K562 (cell line): ENCODE measurements around the gene HOOK1. TPM values are rescaled to one million over a fixed set of nuclear protein-coding genes. Genes with fewer than 3 reads are reported as not detected.

Experiments
- ATAC-seq: fragments of 200-7000 bp; cut with Tn5 transposase; 3 replicates; pipeline ENCODE4 v1.9.1; 2020; ENCODE audit warnings: moderate library complexity
- BruUV-seq: library from RNA; stranded (reverse); fragments of 400-500 nt; replicated peaks from 2 replicates; lab custom pipeline; 2021; lab: Mats Ljungman, UMichigan
- CTCF ChIA-PET: fragments of 300-600 bp; formaldehyde crosslinking; extraction: SDS; loops from one replicate; lab custom pipeline; 2021; ENCODE audit warnings: low intra/inter-chr PET ratio; lab: Yijun Ruan, JAX
- POLR2A ChIA-PET: fragments of 300-600, 350-650 bp; sonication (Branson Sonifier 250); formaldehyde crosslinking; extraction: SDS; loops from one replicate; lab custom pipeline; 2021; ENCODE audit warnings: antibody characterized with exemption, inconsistent platforms; lab: Yijun Ruan, JAX
- DNase-seq, 4 experiments: peaks; one replicate each; pipeline versions ENCODE4 v3.0.0 to v3.0.0-alpha.2; 2011 to 2018; ENCODE audit warnings: low spot score in 3 of 4, mixed read lengths in 3 of 4; ENCODE audit errors: extremely low read depth in 1 of 4
- FAIRE-seq: peaks from 2 replicates; lab custom pipeline; 2011; peaks lifted over from hg19 to GRCh38; lab: Jason Lieb, UNC
- H2AFZ ChIP-seq: 2 replicates; pipeline ENCODE4 v1.6.0; 2011; ENCODE audit warnings: low read depth, low read length, control low read depth, inconsistent platforms
- H3K27ac ChIP-seq: fragments of 200-600 bp; 3 replicates; pipeline ENCODE4 v1.8.0; 2011; ENCODE audit warnings: low read depth, mild to moderate bottlenecking, control low read depth, inconsistent platforms, low read length, moderate library complexity, mixed read lengths; ENCODE audit errors: extremely low read depth
- H3K27me3 ChIP-seq, 2 experiments: fragments of 300-600 bp in 1 of 2; 2 replicates in 1 of 2; 3 replicates in 1 of 2; pipeline versions ENCODE4 v1.6.0 to v1.8.0; 2011; ENCODE audit warnings: inconsistent platforms in 2 of 2, low read length in 2 of 2, mild to moderate bottlenecking in 1 of 2, mixed read lengths in 1 of 2, moderate library complexity in 1 of 2; ENCODE audit not compliant: control insufficient read depth in 2 of 2, insufficient read depth in 2 of 2
- H3K36me3 ChIP-seq: fragments of 300-600 bp; 3 replicates; pipeline ENCODE4 v1.8.0; 2011; ENCODE audit warnings: mild to moderate bottlenecking, low read length, inconsistent platforms; ENCODE audit not compliant: control insufficient read depth, insufficient read depth
- H3K4me1 ChIP-seq, 2 experiments: fragments of 200-600 bp in 1 of 2; replicated peaks in 1 of 2; 2 replicates in 1 of 2; 3 replicates in 1 of 2; pipeline versions ENCODE4 v1.5.1 to v1.8.0; 2011; ENCODE audit warnings: inconsistent platforms in 2 of 2, low read length in 2 of 2, mild to moderate bottlenecking in 1 of 2, mixed read lengths in 1 of 2, moderate library complexity in 1 of 2; ENCODE audit not compliant: control insufficient read depth in 2 of 2, insufficient read depth in 2 of 2
- H3K4me2 ChIP-seq: 2 replicates; pipeline ENCODE4 v1.6.1; 2011; ENCODE audit warnings: low read length, control low read depth, inconsistent platforms, mixed read lengths; ENCODE audit not compliant: insufficient read depth
- H3K4me3 ChIP-seq: fragments of 200-600 bp; sonication (generic), shearing (Covaris generic); 2 replicates; pipeline ENCODE4 v1.5.1; 2016; ENCODE audit warnings: control low read depth, inconsistent platforms
- H3K79me2 ChIP-seq: fragments of 200-600 bp; 3 replicates; pipeline ENCODE4 v1.8.0; 2011; ENCODE audit warnings: low read length, inconsistent platforms; ENCODE audit not compliant: control insufficient read depth, insufficient read depth
- H3K9ac ChIP-seq, 2 experiments: 2 replicates each; pipeline versions ENCODE4 v1.6.0 to v1.6.1; 2011; ENCODE audit warnings: low read depth in 2 of 2, low read length in 2 of 2, control low read depth in 1 of 2, inconsistent platforms in 1 of 2, mild to moderate bottlenecking in 1 of 2, mixed read lengths in 1 of 2; ENCODE audit not compliant: insufficient read depth in 1 of 2
- H3K9me1 ChIP-seq: one replicate; pipeline ENCODE4 v1.6.0; 2011; ENCODE audit warnings: inconsistent platforms, mild to moderate bottlenecking, low read length, moderate library complexity; ENCODE audit not compliant: control insufficient read depth, insufficient read depth
- H3K9me3 ChIP-seq: replicated peaks from 2 replicates; pipeline ENCODE4 v1.5.1; 2011; ENCODE audit warnings: low read depth, low read length, inconsistent platforms; ENCODE audit not compliant: control insufficient read depth, insufficient read depth
- H4K20me1 ChIP-seq: replicated peaks from 2 replicates; pipeline ENCODE4 v1.6.1; 2011; ENCODE audit warnings: low read length, inconsistent platforms, mixed read lengths; ENCODE audit not compliant: control insufficient read depth, insufficient read depth
- POLR2B ChIP-seq: fragments of 450-650 bp; IDR thresholded peaks from 2 replicates; pipeline ENCODE4 v1.6.1; 2018; ENCODE audit warnings: low read depth; ENCODE audit not compliant: partially characterized antibody
- PRMT5 ChIP-seq: sonication (generic); formaldehyde crosslinking; IDR thresholded peaks from 2 replicates; pipeline ENCODE4 v1.5.0; 2020; ENCODE audit warnings: missing genetic modification reagents
- ZNF318 ChIP-seq, 2 experiments: fragments of 450-650 bp; IDR thresholded peaks; 2 replicates each; pipeline ENCODE4 v1.6.1; 2016; ENCODE audit warnings: mild to moderate bottlenecking in 2 of 2, borderline replicate concordance in 1 of 2, low read depth in 1 of 2, moderate library complexity in 1 of 2
- in situ Hi-C: fragments of 300-500 bp; cut with MboI; formaldehyde crosslinking; loops from 4 replicates; pipeline ENCODE4 v1.15.0; 2018; ENCODE audit warnings: inconsistent platforms, mixed read lengths
- intact Hi-C: fragments of 100-400 bp; cut with micrococcal nuclease; formaldehyde crosslinking; loops from 2 replicates; pipeline ENCODE4 v1.14.2; 2022
- polyA plus RNA-seq, 8 experiments: library from polyadenylated mRNA; depleted of rRNA in 4 of 8; stranded (reverse) in 5 of 8; unstranded in 3 of 8; fragments of >200 nt; fragmentation: Nextera tagmentation in 2 of 8; fragmentation: Illumina TruSeq in 1 of 8; extraction: Ambion mirVana in 2 of 8; extraction: Trizol in 1 of 8; gene quantifications; 2 replicates each; pipeline versions ENCODE4 v1.2.1 to v1.2.3, GENCODE V29; 2011 to 2014; ENCODE audit warnings: inconsistent platforms in 1 of 8, missing spikeins in 1 of 8
- total RNA-seq, 7 experiments: library from RNA; depleted of rRNA in 6 of 7; stranded (reverse); fragments of >200 nt in 6 of 7; fragmentation: Illumina TruSeq in 2 of 7; extraction: Trizol in 2 of 7; gene quantifications; 2 replicates each; pipeline versions ENCODE4 v1.2.1 to v1.2.3, GENCODE V29; 2011 to 2021; ENCODE audit warnings: low replicate concordance in 1 of 7

Gene HOOK1
- total and polyA plus RNA-seq, 9 of the 15 experiments (the other 6 are each of a cell fraction or from before 2014, with no cell fraction given) = 0.11 to 0.18 TPM; not detected in 7

GRCh38 chr1:59804301-59804700 lies 10.4 kb upstream of the HOOK1 start:
- H3K27ac ChIP-seq = no peak overlapping the region
- H4K20me1 ChIP-seq = no peaks in the 10 kb centered on the region
- DNase-seq (no peak), FAIRE-seq (no peak), ATAC-seq (no peak)
- no peaks in the 10 kb centered on the region for H3K9me3 ChIP-seq
- H3K27me3 ChIP-seq = no peaks in the 10 kb centered on the region
- no TSS peak for BruUV-seq
- CTCF ChIA-PET = no interaction called here
- no peaks in the 10 kb centered on the region for H3K9me1 ChIP-seq
- H3K4me1 ChIP-seq = no peaks in the 10 kb centered on the region
- H3K79me2 ChIP-seq = no peaks in the 10 kb centered on the region
- no peak overlapping the region for H3K4me2 ChIP-seq
- no peaks in the 10 kb centered on the region for H3K36me3 ChIP-seq
- no peak overlapping the region for H3K4me3 ChIP-seq
- no peak overlapping the region for H2AFZ ChIP-seq
- POLR2A ChIA-PET = no interaction called here
- no peak overlapping the region for H3K9ac ChIP-seq
- in situ Hi-C loops (no loop called here), intact Hi-C loops (no loop called here)
- TF ChIP-seq PRMT5 = no peak
- no peak for TF ChIP-seq ZNF318 (IDR thresholded peaks at IDR 0.05; ENCODE audit: borderline replicate concordance in 1 of 2, low read depth in 1 of 2)
- TF ChIP-seq POLR2B = no peak
